Measurements from ENCODE around the gene RPGRIP1L. TPM values are rescaled to one million over a fixed set of nuclear protein-coding genes. Genes with fewer than 3 reads are reported as not detected.

RPGRIP1L gene
- total and polyA plus RNA-seq, 2 of the 13 experiments (the other 11 are each of a cell fraction or from before 2014, with no cell fraction given), result 5.0 to 13.5 TPM

DNA sequence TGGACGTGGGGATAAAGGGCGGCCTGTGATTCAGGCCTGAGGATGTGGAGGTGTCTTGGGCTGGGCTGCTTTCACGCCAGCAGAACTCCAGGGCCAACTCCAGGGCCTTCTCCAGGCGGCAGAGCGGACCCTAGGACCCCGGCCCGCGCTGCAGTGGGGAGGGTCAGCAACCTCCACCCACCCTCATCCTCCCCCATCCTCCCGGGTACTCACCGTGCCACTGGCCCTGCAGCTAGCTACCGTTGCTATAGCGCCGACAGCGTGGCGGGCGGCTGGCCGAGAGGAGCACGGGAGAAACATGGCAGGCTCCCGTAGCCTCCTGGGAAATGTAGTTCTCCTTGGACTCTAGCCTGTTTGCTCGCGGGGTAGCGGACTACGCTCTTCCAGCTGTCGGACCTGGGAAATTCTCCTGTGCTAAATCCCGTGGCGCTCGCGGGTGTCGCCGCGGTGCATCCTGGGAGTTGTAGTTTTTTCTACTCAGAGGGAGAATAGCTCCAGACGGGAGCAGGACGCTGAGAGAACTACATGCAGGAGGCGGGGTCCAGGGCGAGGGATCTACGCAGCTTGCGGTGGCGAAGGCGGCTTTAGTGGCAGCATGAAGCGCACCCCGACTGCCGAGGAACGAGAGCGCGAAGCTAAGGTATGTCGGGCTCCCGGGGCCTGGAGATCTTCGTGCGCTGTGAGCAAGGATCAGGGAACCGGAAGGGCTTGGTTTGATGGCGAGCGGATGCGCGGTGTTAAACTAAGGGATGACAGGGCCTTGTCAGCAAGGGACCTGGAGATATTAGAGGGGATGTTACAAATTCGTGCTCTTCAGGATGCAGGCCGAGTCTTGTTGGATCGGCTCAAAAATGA is at the start of gene RPGRIP1L, which contains the start of gene FTO (continued):
- TF ChIP-seq KLF16 (CRISPR knock-in tag; IDR thresholded peaks at IDR 0.05) (peak in 1 of 2 experiments; percentile 66; a peak in 1 of 4 replicates), SOX5 (CRISPR knock-in tag; IDR thresholded peaks at IDR 0.05; ENCODE audit: borderline replicate concordance) (no peak; the same call in none of the 2 replicates), GZF1 (CRISPR knock-in tag; IDR thresholded peaks at IDR 0.05) (peak; percentile 66; the same call in 1 of the 2 replicates), PAF1 (CRISPR knock-in tag; IDR thresholded peaks at IDR 0.05) (no peak), ZMYM2 (CRISPR knock-in tag; IDR thresholded peaks at IDR 0.05) (no peak), ZNF10 (CRISPR knock-in tag; IDR thresholded peaks at IDR 0.05; ENCODE audit: borderline replicate concordance, low read depth) (no peak), HOXA9 (CRISPR knock-in tag; IDR thresholded peaks at IDR 0.05; ENCODE audit: borderline replicate concordance) (no peak), SMAD3 (CRISPR knock-in tag; IDR thresholded peaks at IDR 0.05) (peak; percentile 76), STAG1 (CRISPR knock-in tag; IDR thresholded peaks at IDR 0.05) (no peak), PHB2 (IDR thresholded peaks at IDR 0.05; ENCODE audit: partially characterized antibody) (no peak), CHCHD3 (CRISPR knock-in tag; IDR thresholded peaks at IDR 0.05) (no peak), GMEB1 (CRISPR knock-in tag; IDR thresholded peaks at IDR 0.05; ENCODE audit: borderline replicate concordance) (peak; percentile 97), RFX5 (IDR thresholded peaks at IDR 0.05; ENCODE audit: low read depth, low read length) (peak; percentile 36; the same call in 1 of the 2 replicates), AKNA (CRISPR knock-in tag; IDR thresholded peaks at IDR 0.05; ENCODE audit: borderline replicate concordance) (no peak)
- TF ChIP-seq, protein P1, sequence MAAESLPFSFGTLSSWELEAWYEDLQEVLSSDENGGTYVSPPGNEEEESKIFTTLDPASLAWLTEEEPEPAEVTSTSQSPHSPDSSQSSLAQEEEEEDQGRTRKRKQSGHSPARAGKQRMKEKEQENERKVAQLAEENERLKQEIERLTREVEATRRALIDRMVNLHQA (CRISPR knock-in tag; IDR thresholded peaks at IDR 0.05), result no peak
- TF ChIP-seq, protein P2, sequence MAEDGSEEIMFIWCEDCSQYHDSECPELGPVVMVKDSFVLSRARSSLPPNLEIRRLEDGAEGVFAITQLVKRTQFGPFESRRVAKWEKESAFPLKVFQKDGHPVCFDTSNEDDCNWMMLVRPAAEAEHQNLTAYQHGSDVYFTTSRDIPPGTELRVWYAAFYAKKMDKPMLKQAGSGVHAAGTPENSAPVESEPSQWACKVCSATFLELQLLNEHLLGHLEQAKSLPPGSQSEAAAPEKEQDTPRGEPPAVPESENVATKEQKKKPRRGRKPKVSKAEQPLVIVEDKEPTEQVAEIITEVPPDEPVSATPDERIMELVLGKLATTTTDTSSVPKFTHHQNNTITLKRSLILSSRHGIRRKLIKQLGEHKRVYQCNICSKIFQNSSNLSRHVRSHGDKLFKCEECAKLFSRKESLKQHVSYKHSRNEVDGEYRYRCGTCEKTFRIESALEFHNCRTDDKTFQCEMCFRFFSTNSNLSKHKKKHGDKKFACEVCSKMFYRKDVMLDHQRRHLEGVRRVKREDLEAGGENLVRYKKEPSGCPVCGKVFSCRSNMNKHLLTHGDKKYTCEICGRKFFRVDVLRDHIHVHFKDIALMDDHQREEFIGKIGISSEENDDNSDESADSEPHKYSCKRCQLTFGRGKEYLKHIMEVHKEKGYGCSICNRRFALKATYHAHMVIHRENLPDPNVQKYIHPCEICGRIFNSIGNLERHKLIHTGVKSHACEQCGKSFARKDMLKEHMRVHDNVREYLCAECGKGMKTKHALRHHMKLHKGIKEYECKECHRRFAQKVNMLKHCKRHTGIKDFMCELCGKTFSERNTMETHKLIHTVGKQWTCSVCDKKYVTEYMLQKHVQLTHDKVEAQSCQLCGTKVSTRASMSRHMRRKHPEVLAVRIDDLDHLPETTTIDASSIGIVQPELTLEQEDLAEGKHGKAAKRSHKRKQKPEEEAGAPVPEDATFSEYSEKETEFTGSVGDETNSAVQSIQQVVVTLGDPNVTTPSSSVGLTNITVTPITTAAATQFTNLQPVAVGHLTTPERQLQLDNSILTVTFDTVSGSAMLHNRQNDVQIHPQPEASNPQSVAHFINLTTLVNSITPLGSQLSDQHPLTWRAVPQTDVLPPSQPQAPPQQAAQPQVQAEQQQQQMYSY (CRISPR knock-in tag; IDR thresholded peaks at IDR 0.05), result 0 out of 2 replicates have a peak, but pooled peaks have one; percentile 14
